ENCODE measurements around the gene TCF7L1.

The TCF7L1 gene

GRCh38 chr2:85216927-85217326, 83.7 kb downstream of the TCF7L1 start:
- Mint-ChIP-seq H3K27me3 (ENCODE audit: low read depth) (no peaks in the 10 kb centered on the region), H3K4me1 (peaks cover 72% of the 10 kb centered on the region), H3K27ac (peak overlapping the region; percentile 97 to 99 (median 98)), H3K4me3 (no peak overlapping the region), H3K36me3 (ENCODE audit: low read depth) (no peaks in the 10 kb centered on the region), H3K9me3 (no peaks in the 10 kb centered on the region)
- TF ChIP-seq CTCF (IDR thresholded peaks at IDR 0.05; ENCODE audit: unreplicated experiment in 3 of 3), result no peak

DNA sequence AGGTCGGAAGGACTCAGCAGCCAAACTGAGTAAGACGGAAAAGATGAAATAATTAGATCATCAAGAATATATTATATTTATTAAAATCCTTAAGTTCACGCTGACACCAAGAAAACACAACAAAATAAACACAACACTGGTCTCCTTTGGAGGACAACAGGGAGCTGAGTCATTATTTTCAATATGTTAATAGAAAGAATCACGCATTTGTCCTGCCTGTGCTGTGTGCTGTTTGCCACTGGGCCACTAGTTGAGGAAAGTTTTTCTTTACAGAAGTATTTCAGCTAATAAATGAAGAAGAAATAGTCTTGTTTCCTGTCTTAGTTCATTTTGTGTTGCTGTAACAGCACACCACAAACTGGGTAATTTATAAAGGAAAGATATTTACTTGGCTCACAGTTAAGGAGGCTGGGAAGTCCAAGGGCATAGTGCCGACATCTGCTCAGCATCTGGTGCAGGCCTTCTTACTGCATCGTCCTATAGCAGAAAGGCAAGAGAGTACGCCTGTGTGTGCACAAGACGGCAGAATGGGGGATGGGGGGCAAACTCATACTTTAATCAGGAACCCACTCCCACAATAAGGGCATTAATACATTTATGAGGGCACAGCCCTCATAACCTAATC, 88.0 kb downstream of the TCF7L1 start:
- Mint-ChIP-seq H3K9me3 (no peaks in the 10 kb centered on the region), H3K4me3 (no peak overlapping the region), H3K27me3 (ENCODE audit: low read depth) (no peaks in the 10 kb centered on the region), H3K4me1 (peaks cover 32% of the 10 kb centered on the region), H3K27ac (peak overlapping the region; percentile 48 to 80 (median 50)), H3K36me3 (ENCODE audit: low read depth) (peaks cover 8% of the 10 kb centered on the region)
- TF ChIP-seq CTCF (IDR thresholded peaks at IDR 0.05; ENCODE audit: unreplicated experiment in 3 of 3), result no peak

GRCh38 chr2:85222792-85223191, 89.6 kb downstream of the TCF7L1 start:
- TF ChIP-seq CTCF (IDR thresholded peaks at IDR 0.05; ENCODE audit: unreplicated experiment in 3 of 3), result no peak
- H3K27me3 Mint-ChIP-seq (ENCODE audit: low read depth), result no peaks in the 10 kb centered on the region
- no peaks in the 10 kb centered on the region for H3K9me3 Mint-ChIP-seq
- peaks cover 8% of the 10 kb centered on the region for H3K36me3 Mint-ChIP-seq (ENCODE audit: low read depth)
- H3K4me1 Mint-ChIP-seq, result peaks cover 16% of the 10 kb centered on the region
- no peak overlapping the region for H3K4me3 Mint-ChIP-seq
- H3K27ac Mint-ChIP-seq, result no peak overlapping the region

DNA sequence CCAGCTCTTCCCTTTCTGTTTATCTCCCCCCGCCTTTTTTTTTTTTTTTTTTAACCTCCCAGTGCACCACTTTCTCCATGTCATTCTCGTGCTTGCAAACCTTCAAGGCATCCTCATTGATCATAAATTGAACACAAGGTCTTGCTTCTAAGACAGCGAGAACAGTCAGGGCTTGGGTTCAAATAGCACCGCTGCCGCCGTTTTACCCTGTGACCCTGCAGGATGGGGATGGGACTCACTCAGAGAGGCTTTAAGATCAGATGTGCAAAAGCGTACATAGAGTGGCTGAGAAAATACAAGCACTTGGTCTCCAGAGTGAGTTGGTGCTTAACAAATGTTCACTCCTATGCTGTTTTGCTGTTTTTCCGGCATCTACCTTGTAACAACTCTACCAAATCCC, 93.6 kb downstream of the TCF7L1 start:
- H3K27ac Mint-ChIP-seq, result no peak overlapping the region
- H3K36me3 Mint-ChIP-seq (ENCODE audit: low read depth), result peaks cover 8% of the 10 kb centered on the region
- no peak for TF ChIP-seq CTCF (IDR thresholded peaks at IDR 0.05; ENCODE audit: unreplicated experiment in 3 of 3)
- H3K27me3 Mint-ChIP-seq (ENCODE audit: low read depth), result no peaks in the 10 kb centered on the region
- peaks cover 17% of the 10 kb centered on the region for H3K4me1 Mint-ChIP-seq
- H3K4me3 Mint-ChIP-seq, result no peak overlapping the region
- no peaks in the 10 kb centered on the region for H3K9me3 Mint-ChIP-seq

GRCh38 chr2:85230679-85231467, 97.7 kb downstream of the TCF7L1 start:
- H3K27me3 Mint-ChIP-seq (ENCODE audit: low read depth), result no peaks in the 10 kb centered on the region
- peak overlapping the region in 2 of 3 experiments; percentile 34 to 48 for H3K27ac Mint-ChIP-seq
- peaks cover 17% of the 10 kb centered on the region for H3K36me3 Mint-ChIP-seq (ENCODE audit: low read depth)
- peaks cover 27% of the 10 kb centered on the region for H3K4me1 Mint-ChIP-seq
- H3K9me3 Mint-ChIP-seq, result no peaks in the 10 kb centered on the region
- TF ChIP-seq CTCF (IDR thresholded peaks at IDR 0.05; ENCODE audit: unreplicated experiment in 3 of 3), result no peak
- no peak overlapping the region for H3K4me3 Mint-ChIP-seq

DNA sequence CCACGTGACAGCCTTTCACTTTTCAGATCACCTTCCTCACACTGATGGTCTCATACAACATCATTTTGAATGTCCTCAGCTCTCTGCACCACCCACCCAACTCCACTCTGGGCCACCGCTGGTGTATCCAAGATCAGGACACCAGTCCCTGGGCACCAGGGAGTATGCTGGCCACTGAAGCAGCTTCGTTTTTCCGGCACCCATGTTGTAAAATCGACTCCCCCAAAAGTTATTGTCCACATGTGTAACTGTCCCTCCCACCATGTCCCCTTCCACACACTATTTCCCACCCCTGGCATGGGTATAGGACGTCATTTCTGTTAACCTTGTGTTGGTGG, 98.2 kb downstream of the TCF7L1 start:
- Mint-ChIP-seq H3K27me3 (ENCODE audit: low read depth) (no peaks in the 10 kb centered on the region), H3K4me1 (peaks cover 28% of the 10 kb centered on the region), H3K4me3 (no peak overlapping the region), H3K36me3 (ENCODE audit: low read depth) (peaks cover 17% of the 10 kb centered on the region), H3K27ac (peak overlapping the region in 2 of 3 experiments; percentile 34 to 48), H3K9me3 (no peaks in the 10 kb centered on the region)
- TF ChIP-seq CTCF (IDR thresholded peaks at IDR 0.05; ENCODE audit: unreplicated experiment in 3 of 3), result no peak

Measured in nephron (organoid).